Upper lobe of left lung (tissue), 4 donors: ENCODE results near the gene SMC6.

Experiments used
- CTCF ChIP-seq, 6 experiments: fragments of 450-650 bp in 4 of 6; fragments of 200-600 bp in 2 of 6; sonication (generic) in 2 of 6; IDR thresholded peaks; one replicate each; pipeline ENCODE4 v1.5.1; 2016 to 2019; ENCODE audit warnings: antibody characterized with exemption in 6 of 6
- EP300 ChIP-seq, 4 donors: sonication (generic); formaldehyde crosslinking; IDR thresholded peaks; one replicate each; pipeline ENCODE4 v1.5.1; 2017; ENCODE audit warnings: antibody characterized with exemption in 4 of 4, control low read depth in 2 of 4
- POLR2A ChIP-seq, 4 donors: fragments of 450-650 bp; IDR thresholded peaks; one replicate each; pipeline ENCODE4 v1.5.1; 2016 to 2017; ENCODE audit warnings: antibody characterized with exemption in 4 of 4, mild to moderate bottlenecking in 2 of 4
- POLR2AphosphoS5 ChIP-seq, 2 donors: sonication (generic); formaldehyde crosslinking; IDR thresholded peaks; one replicate each; pipeline ENCODE4 v1.5.1; 2017; ENCODE audit warnings: antibody characterized with exemption in 2 of 2

GRCh38 chr2:17799301-17800120 is 45.9 kb upstream of the SMC6 start:
- TF ChIP-seq CTCF (IDR thresholded peaks at IDR 0.05) (no peak), POLR2A (IDR thresholded peaks at IDR 0.05) (no peak), EP300 (IDR thresholded peaks at IDR 0.05) (no peak), POLR2AphosphoS5 (IDR thresholded peaks at IDR 0.05) (no peak)
